Measurements from ENCODE around the gene SLC17A9.

- TF ChIP-seq, protein P1, sequence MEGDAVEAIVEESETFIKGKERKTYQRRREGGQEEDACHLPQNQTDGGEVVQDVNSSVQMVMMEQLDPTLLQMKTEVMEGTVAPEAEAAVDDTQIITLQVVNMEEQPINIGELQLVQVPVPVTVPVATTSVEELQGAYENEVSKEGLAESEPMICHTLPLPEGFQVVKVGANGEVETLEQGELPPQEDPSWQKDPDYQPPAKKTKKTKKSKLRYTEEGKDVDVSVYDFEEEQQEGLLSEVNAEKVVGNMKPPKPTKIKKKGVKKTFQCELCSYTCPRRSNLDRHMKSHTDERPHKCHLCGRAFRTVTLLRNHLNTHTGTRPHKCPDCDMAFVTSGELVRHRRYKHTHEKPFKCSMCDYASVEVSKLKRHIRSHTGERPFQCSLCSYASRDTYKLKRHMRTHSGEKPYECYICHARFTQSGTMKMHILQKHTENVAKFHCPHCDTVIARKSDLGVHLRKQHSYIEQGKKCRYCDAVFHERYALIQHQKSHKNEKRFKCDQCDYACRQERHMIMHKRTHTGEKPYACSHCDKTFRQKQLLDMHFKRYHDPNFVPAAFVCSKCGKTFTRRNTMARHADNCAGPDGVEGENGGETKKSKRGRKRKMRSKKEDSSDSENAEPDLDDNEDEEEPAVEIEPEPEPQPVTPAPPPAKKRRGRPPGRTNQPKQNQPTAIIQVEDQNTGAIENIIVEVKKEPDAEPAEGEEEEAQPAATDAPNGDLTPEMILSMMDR (IDR thresholded peaks at IDR 0.05), result no peak
- TF ChIP-seq EZH2 (IDR thresholded peaks at IDR 0.05; ENCODE audit: borderline replicate concordance, insufficient read depth, low read depth, low read length, poor library complexity, severe bottlenecking), result peak; percentile 58
Observed at GRCh38 chr20:63004607-63005364, 52.3 kb downstream of the SLC17A9 start.

All from B cell (primary cell).